Measurements from ENCODE around the gene FNIP2.
"Not testable (repeated sequence)": the region's sequence is repeated elsewhere in the genome, so short reads cannot be mapped to it uniquely, and the experiment has no call there.

FNIP2 gene

DNA sequence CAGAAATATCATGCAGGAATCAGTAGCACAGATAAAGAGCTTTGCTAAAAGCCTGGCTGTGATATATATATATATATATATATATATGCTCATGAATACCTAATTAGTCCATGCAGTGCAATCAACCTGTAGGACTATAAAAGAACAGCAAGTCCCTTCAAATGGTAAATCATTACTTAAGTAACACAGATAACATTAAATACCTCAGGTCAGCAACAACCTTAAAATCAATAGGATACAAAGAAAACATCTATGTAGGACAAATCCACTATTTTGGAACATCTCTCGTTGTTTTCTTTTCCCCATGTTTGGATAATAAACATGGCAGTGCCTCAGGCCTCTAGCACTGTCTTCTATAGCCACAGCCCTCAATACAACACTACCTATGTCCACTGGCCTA is 106.6 kb downstream of the FNIP2 start:
- DNase-seq: no peak

DNA sequence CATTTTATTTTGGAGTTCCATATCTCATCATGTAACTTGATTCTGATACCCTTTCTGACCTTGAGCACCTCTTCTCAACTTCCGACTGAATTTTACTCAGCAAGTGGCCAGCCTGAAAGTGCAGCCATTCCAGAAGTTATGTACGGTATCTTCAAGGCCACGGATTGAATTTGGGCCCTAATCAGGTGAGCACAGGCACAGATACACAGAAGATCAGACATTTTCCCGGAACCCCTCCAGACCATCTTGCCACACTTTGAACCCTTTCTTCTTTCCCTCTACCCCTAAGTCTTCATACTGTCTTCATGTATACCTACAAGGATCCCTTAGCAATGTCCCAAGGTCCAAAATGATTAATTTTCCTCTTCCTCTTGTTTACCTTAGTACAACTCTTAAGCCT is 108.2 kb downstream of the FNIP2 start:
- DNase-seq: no peak

DNA sequence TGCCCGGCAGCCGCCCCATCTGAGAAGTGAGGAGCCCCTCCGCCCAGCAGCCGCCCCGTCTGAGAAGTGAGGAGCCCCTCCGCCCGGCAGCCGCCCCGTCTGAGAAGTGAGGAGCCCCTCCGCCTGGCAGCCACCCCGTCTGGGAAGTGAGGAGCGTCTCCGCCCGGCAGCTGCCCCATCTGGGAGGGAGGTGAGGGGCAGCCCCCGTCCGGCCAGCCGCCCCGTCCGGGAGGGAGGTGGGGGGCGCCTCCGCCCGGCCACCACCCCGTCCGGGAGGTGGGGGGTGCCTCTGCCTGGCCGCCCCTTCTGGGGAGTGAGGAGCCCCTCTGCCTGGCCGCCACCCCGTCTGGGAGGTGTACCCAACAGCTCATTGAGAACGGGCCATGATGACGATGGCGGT is 113.3 kb downstream of the FNIP2 start:
- not testable (repeated sequence) for DNase-seq

DNA sequence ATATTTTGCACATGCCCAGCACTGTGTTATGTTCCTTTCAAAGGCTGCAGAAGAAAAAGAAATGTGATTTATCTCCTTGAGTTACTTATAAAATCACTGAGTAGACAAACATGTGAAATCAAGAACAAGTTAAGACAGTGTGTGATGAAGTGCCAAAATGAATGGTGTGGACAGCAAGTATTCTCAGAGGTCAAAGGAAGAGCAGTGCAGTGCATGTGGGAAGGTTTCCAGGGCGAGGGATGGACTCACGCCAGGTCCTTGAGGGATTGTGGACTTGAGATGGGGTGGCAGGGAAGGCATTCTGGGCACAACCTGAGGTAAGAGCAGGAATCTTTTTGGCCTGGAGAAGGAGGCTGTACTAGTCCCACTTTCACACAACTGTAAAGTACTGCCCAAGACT is 115.5 kb downstream of the FNIP2 start:
- DNase-seq: no peak

DNA sequence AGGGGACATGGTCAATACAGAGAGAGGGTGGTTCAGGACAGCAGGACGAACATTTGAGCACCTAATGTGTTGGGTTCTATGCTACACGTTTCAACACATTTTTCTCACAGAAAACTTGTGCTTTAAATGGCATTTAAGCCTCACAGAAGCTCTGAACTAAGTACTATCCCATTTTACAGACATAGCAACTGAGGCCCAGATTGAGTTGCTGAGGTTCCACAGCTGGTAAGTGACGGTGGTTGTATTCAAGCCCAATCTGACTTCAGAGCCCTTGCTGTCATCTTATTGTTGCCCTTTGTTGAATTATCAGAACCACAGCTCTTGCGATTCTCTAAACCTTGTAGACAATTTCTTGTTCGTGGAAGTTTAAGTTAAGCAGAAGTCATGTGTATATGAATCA is 116.7 kb downstream of the FNIP2 start:
- DNase-seq: no peak

DNA sequence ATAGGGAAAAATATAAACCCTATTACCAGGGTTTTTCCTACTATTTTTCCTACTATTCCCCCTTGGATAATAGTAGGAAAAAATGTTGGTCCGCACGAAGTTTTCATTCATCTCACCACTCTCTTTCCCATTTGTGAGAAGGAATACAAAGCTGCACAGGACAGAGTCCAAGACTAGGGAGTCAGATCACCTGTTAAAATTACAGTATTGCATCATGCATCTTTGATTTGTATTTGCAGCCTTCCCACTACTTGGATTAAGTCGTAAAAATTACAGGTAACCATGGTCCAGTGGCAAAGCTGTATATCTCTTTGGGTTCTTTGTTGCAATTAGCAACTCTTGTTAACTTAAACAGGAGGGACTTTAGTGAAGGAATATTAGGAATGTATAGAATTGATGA is 121.5 kb downstream of the FNIP2 start:
- no peak for DNase-seq

DNA sequence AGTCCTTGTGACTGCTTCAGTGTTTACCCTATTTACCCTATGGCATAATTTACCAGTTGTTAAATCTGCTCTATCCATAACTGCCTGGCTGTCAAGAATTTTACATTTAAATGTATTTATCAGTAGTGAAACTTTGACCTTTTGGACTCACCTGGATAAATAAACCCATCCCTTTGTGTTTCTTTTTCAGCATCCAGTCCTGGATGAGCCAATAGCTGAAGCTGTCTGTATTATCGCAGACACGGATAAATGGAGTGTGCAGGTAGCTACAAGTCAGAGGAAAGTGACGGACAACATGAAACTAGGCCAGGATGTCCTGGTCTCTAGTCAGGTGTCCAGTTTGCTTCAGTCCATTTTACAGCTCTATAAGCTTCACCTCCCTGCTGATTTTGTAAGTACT is 122.4 kb downstream of the FNIP2 start:
- no peak for DNase-seq

DNA sequence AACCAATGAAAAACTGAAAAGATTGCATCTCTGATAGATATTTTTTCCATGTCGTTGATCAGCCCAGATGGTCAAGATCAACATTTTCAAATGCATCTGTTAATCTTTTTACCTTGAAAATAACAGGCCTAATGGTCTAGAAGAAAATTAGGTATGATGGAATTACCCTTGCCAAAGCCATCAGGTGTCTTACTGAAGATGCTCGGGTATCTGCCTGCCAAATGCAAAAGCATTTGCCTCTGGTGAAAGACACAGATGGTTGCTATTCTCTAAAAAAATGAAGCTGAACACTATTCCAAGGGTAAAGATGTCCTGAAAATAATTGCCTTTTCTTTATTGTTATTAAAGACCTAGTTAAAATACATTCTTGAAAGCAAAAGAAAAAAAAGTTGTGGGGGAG is 126.0 kb downstream of the FNIP2 start:
- no peak for DNase-seq

DNA sequence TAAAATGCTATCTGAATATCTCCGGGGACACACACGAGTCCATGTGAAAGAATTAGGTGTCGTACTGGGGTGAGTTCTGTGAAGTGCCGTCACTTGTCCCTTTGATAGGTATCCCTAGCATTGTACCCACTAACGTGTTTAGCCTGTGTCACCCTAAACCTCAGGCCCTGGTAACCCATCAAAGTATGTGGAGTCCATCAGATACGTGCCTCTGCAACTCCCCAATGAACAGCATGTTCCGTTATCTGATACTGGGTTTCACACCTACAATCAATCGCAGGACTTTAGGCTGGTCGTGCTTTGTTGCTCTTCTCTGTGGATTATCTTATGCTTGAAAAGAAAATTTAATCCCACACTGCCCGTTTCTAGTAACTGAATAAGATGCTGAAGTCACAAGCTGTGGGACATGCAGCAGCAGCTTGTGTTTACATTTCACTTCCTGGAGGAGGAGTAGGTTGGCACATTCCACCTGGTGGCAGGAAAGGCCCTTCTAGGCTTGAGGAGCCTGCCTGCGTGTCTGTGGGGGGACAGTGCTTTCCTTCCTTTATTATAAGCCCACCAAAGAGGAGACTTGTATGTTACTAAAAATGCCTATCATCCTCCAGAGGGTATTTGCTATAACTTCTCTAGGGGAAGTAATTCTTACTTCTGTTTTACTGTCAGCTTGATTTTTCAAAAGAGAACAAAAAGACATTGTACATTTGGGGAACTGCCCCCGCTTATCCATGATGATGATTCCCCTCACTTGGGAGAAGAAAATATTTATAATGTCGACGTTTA is 127.2 kb downstream of the FNIP2 start:
- no peak for DNase-seq

DNA sequence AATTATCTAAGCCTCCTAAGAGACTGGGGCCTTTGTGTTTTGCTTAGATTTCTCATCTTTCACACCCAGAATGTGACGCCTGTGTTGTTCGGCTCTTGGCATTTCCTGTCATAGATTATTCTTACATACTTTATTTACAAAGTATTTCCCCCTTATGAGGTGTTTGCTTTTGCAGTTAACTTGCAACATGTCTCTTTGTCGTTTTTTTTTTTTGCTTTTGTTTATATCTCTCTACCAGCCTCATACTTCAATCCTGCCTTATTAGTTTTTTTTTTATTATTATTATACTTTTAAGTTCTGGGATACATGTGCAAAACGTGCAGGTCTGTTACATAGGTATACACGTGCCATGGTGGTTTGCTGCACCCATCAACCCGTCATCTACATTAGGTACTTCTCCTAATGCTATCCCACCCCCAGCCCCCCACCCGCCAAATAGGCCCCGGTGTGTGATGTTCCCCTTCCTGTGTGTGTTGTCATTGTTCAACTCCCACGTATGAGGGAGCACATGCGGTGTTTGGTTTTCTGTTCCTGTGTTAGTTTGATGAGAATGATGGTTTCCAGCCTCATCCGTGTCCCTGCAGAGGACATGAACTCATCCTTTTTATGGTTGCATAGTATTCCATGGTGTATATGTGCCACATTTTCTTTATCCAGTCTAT is 127.9 kb downstream of the FNIP2 start:
- not testable (repeated sequence) for DNase-seq

DNA sequence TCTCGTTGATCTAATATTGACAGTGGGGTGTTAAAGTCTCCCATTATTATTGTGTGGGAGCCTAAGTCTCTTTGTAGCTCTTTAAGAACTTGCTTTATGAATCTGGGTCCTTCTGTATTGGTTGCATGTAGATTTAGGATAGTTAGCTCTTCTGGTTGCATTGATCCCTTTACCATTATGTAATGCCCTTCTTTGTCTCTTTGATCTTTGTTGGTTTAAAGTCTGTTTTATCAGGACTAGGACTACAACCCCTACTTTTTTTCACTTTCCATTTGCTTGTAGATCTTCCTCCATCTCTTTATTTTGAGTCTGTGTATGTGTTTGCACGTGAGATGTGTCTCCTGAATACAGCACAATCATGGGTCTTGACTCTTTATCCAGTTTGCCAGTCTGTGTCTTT is 131.6 kb downstream of the FNIP2 start:
- not testable (repeated sequence) for DNase-seq

DNA sequence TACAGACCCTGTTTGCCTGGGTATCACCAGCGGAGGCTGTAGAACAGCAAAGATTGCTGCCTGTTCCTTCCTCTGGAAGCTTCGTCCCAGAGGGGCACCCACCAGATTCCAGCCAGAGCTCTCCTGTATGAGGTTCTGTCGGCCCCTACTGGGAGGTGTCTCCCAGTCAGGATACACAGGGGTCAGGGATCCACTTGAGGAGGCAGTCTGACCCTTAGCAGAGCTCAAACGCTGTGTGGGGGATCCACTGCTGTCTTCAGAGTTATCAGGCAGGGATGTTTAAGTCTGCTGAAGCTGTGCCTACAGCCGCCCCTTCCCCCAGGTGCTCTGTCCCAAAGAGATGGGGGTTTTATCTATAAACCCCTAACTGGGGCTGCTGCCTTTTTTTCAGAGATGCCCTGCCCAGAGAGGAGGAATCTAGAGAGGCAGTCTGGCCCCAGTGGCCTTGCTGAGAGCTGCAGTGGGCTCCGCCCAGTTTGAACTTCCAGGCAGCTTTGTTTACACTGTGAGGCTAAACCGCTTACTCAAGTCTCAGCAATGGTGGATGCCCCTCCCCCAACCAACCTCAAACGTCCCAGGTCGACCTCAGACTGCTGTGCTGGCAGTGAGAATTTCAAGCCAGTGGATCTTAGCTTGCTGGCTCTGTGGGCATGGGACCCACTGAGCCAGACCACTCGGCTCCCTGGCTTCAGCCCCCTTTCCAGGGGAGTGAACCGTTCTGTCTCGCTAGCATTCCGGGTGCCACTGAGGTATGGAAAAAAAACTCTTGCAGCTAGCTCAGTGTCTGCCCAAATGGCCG is 133.7 kb downstream of the FNIP2 start:
- DNase-seq: not testable (repeated sequence)

DNA sequence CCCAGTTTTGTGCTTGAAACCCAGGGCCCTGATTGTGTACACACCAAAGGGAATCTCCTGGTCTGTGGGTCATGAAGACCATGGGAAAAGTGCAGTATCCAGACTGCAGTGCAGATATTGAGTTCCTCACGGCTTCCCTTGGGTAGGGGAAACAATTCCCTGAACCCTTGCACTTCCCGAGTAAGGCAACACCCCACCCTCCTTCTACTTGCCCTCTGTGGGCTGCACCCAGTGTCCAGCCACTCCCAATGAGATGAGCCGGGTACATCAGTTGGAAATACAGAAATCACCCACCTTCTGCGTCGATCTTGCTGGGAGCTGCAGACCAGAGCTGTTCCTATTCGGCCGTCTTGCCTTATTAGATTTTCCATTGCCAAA is 134.2 kb downstream of the FNIP2 start:
- DNase-seq: no peak

DNA sequence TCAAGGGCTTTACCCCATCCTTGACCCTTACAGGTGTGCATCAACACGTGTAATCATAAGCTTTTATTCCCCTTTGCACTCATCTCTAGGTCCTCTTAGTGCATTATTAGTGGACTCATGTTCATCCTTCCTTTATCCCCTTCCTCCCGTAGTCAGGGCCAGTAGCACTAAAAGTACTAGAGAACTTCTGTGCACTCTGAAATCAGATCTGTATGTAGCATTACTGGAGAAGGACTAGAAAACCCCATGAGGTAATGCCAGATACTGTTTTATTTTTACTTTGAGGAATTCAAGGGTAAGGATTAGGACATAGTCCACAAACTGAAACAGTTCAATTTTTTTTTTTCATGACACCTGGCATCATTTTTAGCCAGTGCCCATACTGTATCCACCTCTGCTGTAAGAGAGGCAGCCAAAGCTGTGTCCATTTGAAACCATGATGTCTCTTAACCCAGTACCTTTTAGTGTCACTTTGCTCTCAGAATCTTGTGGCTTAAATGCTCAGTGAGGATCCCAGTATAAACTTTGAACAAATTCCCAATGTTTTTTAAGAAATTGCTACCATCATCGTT is 134.7 kb downstream of the FNIP2 start:
- DNase-seq: no peak

DNA sequence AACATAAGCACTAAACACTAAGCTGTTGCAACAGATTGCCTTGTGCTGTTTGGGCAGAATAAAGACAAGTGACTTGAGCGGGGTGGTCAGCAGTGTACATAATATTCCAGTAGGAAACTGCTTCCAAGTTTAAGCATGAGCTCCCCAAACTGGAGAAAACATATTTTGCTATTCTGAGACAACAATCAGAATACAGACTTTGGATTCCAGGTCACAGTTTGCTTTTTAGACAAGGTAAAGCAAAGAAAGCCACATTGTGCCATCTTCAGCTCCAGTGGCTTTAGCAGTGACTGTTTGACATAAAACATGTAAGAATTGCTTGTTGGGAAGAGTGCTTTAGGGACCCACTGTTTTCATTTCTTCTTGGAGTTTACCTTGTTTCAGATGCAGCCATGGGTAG is 136.0 kb downstream of the FNIP2 start:
- DNase-seq: no peak

DNA sequence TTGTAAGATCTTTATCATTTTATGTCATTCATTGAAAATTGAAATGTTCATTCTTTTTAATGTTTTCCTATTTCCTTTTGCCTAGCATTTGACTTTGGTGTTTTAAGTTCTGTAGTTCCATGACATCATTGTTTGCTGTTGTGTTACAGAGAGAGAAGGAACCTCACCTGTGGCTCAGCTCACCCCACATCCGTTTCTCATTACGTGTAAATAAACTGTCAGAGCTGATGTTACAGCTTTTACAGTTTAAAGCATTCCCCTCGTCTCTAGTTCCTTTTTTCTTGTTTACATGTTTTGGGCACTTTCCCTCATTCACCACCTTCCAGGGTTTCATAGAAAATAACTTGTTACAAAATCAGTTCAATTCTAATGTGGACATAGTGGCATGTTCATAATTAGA is 137.2 kb downstream of the FNIP2 start:
- no peak for DNase-seq

DNA sequence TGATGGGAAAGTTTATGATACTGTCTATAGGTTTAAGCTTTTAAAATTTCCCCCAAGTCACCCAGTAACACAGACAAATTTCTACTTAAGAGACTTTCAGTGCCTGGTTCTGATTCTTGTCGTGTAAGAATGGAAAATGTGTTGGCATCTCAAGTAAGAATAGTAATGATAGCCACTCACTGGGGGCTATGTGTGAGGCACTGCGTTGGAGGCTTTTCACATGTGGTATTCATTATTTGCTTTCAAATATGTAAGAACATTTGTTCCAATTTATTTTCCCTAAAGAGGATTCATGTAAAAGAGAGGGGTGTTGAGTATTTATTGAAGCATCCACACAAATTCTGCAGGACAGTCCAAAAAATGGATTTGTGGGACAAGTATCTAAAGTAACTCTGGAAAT is 143.6 kb downstream of the FNIP2 start:
- no peak for DNase-seq

DNA sequence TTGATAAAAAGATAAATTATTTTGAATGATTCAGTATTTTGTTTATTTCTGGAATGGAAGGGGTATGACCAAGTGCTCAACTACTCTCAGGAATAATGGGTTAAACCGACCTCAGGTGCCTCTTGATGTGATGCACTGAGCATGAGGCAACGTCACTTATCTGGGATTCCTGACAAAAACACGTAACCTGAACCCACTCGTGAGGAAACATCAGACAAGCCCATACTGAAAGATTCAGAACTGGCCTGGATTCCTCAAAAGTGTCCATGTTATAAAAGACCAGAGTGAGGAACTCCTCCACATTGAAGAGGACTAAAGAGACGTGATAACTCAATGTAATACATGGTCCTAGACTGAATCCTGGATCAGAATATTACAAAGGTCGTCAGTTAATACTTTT is 144.0 kb downstream of the FNIP2 start:
- no peak for DNase-seq

DNA sequence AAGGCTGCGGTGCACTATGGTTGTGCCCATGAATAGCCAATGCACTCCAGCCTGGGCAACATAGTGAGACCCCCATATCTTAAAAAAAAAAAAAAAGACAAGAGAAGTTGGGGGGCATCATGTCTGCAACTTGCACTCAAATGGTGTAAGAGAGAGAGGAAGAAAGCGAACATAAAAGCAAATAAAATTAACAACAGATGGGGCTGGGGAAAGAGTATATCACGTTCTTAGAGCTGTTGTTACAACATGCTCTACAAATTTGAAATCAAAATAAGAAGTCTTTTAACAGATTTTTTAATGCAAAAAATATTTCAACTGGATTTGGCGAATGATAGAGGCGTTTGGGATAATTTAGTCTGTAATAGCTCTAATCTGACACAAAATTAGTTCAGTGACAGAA is 144.9 kb downstream of the FNIP2 start:
- no peak for DNase-seq

DNA sequence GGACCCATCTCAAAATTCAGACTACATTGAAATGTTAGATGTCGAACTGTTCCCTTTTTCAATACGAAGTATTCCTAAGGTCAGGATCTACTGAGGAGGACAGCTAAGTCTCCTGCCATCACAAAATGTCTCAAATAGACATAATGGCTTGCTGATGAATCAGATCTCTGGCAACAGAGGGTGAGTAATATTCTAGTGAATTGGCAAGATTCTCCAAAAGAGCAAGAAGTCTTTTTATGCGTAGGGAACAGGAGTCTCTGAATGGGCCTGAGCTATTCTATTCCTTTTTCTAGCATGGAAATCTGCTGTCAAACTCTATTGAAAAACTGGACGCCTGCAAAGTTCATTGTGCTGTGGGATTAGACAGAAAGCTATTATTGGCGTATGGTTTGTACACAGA is 145.4 kb downstream of the FNIP2 start:
- no peak for DNase-seq

DNA sequence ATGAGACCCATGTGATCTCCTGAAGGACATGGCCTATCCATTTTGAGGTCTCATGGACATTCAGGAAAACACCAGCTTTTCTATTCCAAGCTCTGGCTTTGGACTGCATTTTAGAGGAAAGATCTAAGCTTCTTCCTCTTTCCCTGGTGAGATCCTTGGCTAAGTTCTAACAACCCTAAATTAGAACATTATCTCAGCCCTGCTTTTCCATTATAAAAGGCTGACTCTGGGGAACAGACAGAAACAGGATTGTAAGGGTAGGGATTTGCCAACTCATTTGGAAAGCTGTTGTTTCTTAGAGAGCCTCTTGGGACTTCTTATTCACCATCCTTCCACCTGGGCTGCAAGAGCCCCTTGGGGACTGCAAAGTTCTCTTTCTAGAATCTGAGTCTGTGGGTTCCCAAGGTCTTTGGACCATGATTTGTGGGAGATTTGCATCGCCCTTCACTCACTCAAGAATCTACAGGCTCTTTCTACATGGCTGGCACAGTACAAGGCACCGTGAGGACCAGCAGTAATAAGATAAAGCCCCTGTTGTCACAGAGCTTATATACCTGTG is 146.9 kb downstream of the FNIP2 start:
- DNase-seq: no peak

DNA sequence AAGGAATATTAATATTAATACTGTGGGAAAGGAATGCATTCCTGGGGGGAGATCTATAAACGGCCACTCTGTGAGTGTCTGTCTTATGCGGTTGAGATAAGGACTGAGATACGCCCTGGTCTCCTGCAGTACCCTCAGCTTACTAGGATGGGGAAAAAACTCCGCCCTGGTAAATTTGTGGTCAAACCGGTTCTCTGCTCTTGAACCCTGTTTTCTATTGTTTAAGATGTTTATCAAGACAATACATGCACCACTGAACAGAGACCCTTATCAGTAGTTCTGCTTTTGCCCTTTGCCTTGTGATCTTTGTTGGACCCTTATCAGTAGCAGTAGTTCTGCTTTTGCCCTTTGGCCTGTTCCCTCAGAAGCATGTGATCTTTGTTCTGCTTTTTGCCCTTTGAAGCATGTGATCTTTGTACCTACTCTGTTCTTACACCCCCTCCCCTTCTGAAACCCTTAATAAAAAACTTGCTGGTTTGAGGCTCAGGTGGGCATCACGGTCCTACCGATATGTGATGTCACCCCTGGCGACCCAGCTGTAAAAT is 151.7 kb downstream of the FNIP2 start:
- not testable (repeated sequence) for DNase-seq

DNA sequence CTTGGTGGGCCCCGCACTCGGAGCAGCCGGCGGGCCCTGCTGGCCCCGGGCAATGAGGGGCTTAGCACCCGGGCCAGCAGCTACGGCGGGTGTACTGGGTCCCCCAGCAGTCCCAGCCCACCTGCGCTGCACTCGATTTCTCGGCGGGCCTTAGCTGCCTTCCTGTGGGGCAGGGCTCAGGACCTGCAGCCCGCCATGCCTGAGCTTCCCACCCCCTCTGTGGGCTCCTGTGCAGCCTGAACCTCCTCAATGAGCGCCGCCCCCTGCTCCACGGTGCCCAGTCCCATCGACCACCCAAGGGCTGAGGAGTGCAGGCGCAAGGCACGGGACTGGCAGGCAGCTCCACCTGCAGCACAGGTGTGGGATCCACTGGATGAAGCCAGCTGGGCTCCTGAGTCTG is 158.9 kb downstream of the FNIP2 start:
- not testable (repeated sequence) for DNase-seq
